IPS DF 4.7 (cell line): ENCODE measurements around the gene EPHA10.

ENCODE experiments used
- DNase-seq: peaks from one replicate; pipeline ENCODE4 v3.0.0-alpha.2; 2013; ENCODE audit warnings: low spot score; ENCODE audit errors: extremely low read depth

Gene EPHA10

GRCh38 chr1:37734629-37735591 lies 30.0 kb downstream of the EPHA10 start:
- no peak for DNase-seq

GRCh38 chr1:37732111-37732780 lies 32.7 kb downstream of the EPHA10 start:
- DNase-seq = no peak

GRCh38 chr1:37731312-37732019 lies 33.5 kb downstream of the EPHA10 start:
- DNase-seq = no peak

- no peak for DNase-seq
These were observed 34.5 kb downstream of the EPHA10 start for GRCh38 chr1:37730376-37730775.

GRCh38 chr1:37728416-37728815 lies 36.5 kb downstream of the EPHA10 start:
- no peak for DNase-seq

GRCh38 chr1:37726751-37727585 lies 38.0 kb downstream of the EPHA10 start:
- DNase-seq = no peak

- DNase-seq = no peak
These were observed 38.9 kb downstream of the EPHA10 start for GRCh38 chr1:37725851-37726613.

- DNase-seq = no peak
These were observed 40.3 kb downstream of the EPHA10 start for GRCh38 chr1:37724575-37724974.

GRCh38 chr1:37723390-37724078 lies 41.4 kb downstream of the EPHA10 start:
- DNase-seq = no peak

- DNase-seq = no peak
These were observed 41.9 kb downstream of the EPHA10 start for GRCh38 chr1:37723072-37723389.

GRCh38 chr1:37722181-37723071 lies 42.5 kb downstream of the EPHA10 start:
- no peak for DNase-seq

- no peak for DNase-seq
These were observed 43.4 kb downstream of the EPHA10 start for GRCh38 chr1:37721565-37721964.

- DNase-seq = no peak
These were observed 44.4 kb downstream of the EPHA10 start for GRCh38 chr1:37720231-37721130.

- DNase-seq = no peak
These were observed 45.2 kb downstream of the EPHA10 start for GRCh38 chr1:37719572-37720195.

GRCh38 chr1:37718901-37719571 lies 45.9 kb downstream of the EPHA10 start:
- no peak for DNase-seq

- DNase-seq = no peak
These were observed 46.6 kb downstream of the EPHA10 start for GRCh38 chr1:37718181-37718900.
